ENCODE measurements around the gene MZF1.

GRCh38 chr19:58545286-58546018, 27.7 kb downstream of the MZF1 start:
- no peak for TF ChIP-seq NRF1 (conservative IDR thresholded peaks at IDR 0.05 in 1 of 2, IDR thresholded peaks at IDR 0.05 in 1 of 2)
- no peak for TF ChIP-seq SMC3 (conservative IDR thresholded peaks at IDR 0.05; ENCODE audit: insufficient read depth, low read depth, low read length)
- no peak for TF ChIP-seq YY1 (IDR thresholded peaks at IDR 0.05; ENCODE audit: borderline replicate concordance in 1 of 3, control insufficient read depth in 1 of 3, extremely low read depth in 1 of 3, insufficient read depth in 3 of 3, insufficient read length in 1 of 3, insufficient replicate concordance in 2 of 3, low read depth in 1 of 3, low read length in 2 of 3)
- TF ChIP-seq ZNF407 (IDR thresholded peaks at IDR 0.05; ENCODE audit: low read depth), result no peak
- TF ChIP-seq RBM17 (IDR thresholded peaks at IDR 0.05; ENCODE audit: borderline replicate concordance, low read depth, low read length), result no peak

Measured in K562 (cell line).